ENCODE measurements around the gene GALNT9. TPM values are rescaled to one million over a fixed set of nuclear protein-coding genes. Genes with fewer than 3 reads are reported as not detected.

The GALNT9 gene
- total RNA-seq, 1 experiment from 2014 or later: 2.6 TPM

DNA sequence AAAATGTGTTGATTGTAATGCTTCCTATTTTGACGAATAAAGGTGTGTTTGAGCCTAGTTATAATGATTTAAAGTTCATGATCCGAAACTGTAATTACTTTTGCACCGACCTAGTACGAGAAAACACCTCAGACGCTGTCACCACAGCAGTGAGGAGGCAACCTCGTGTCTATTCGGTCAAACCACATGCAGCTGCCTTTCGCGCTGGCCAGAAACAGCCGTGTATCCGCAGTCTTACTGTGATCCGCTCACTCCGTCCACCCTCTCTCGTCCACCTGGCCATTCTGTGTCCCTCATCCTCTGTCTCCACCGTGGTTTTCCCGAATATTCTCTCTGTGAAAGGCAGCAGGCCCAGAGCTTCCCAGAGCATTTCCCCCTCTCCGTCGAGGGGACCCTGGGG, 118.1 kb downstream of the GALNT9 start:
- Histone ChIP-seq H3K27me3 (ENCODE audit: insufficient read depth, low read length) (no peaks in the 10 kb centered on the region; the same call in 1 of the 2 replicates), H3K4me2 (ENCODE audit: low read length) (no peak overlapping the region), H3K4me3 (replicated peaks in 1 of 2; ENCODE audit: low read depth in 1 of 2, low read length in 2 of 2) (no peak overlapping the region), H3K79me2 (ENCODE audit: insufficient read depth, low read length) (no peaks in the 10 kb centered on the region), H3K9me3 (ENCODE audit: control insufficient read depth in 1 of 2, insufficient read depth in 1 of 2, low read depth in 1 of 2, low read length in 2 of 2) (no peaks in the 10 kb centered on the region), H2AFZ (ENCODE audit: low read depth, low read length, poor library complexity, severe bottlenecking) (no peak overlapping the region), H3K4me1 (ENCODE audit: control insufficient read depth in 1 of 2, insufficient read depth in 2 of 2, low read length in 2 of 2) (no peaks in the 10 kb centered on the region), H4K20me1 (ENCODE audit: insufficient read depth) (no peaks in the 10 kb centered on the region), H3K36me3 (ENCODE audit: control insufficient read depth in 1 of 2, insufficient read depth in 2 of 2, low read length in 2 of 2) (no peaks in the 10 kb centered on the region), H3K9ac (ENCODE audit: low read length) (no peak overlapping the region), H3K9me2 (ENCODE audit: insufficient read depth) (no peaks in the 10 kb centered on the region), H3K27ac (ENCODE audit: low read depth, low read length) (no peak overlapping the region)
- TF ChIP-seq POLR2AphosphoS5 (IDR thresholded peaks at IDR 0.05; ENCODE audit: low read depth, low read length) (no peak), YY1 (IDR thresholded peaks at IDR 0.05; ENCODE audit: extremely low read depth, insufficient replicate concordance, low read depth, low read length) (no peak), SIN3A (IDR thresholded peaks at IDR 0.05; ENCODE audit: low read depth) (no peak), FOSL1 (IDR thresholded peaks at IDR 0.05; ENCODE audit: low read depth) (no peak), SRF (IDR thresholded peaks at IDR 0.05; ENCODE audit: low read depth) (no peak), TCF7L2 (IDR thresholded peaks at IDR 0.05; ENCODE audit: borderline replicate concordance, extremely low read depth, insufficient read depth, insufficient read length) (no peak), ZNF274 (IDR thresholded peaks at IDR 0.05; ENCODE audit: low read depth, low read length) (no peak), RAD21 (IDR thresholded peaks at IDR 0.05; ENCODE audit: low read depth) (no peak), ELF1 (IDR thresholded peaks at IDR 0.05; ENCODE audit: borderline replicate concordance, low read depth) (no peak), ZFX (IDR thresholded peaks at IDR 0.05) (no peak), SP1 (IDR thresholded peaks at IDR 0.05; ENCODE audit: low read depth) (no peak), CBX3 (IDR thresholded peaks at IDR 0.05; ENCODE audit: low read depth) (no peak), EZH2 (IDR thresholded peaks at IDR 0.05) (no peak), POLR2A (IDR thresholded peaks at IDR 0.05; ENCODE audit: borderline replicate concordance, extremely low read depth, insufficient read depth, insufficient read length) (no peak), EGR1 (IDR thresholded peaks at IDR 0.05; ENCODE audit: low read depth) (no peak), JUND (IDR thresholded peaks at IDR 0.05) (no peak)
- TF ChIP-seq, protein P1, sequence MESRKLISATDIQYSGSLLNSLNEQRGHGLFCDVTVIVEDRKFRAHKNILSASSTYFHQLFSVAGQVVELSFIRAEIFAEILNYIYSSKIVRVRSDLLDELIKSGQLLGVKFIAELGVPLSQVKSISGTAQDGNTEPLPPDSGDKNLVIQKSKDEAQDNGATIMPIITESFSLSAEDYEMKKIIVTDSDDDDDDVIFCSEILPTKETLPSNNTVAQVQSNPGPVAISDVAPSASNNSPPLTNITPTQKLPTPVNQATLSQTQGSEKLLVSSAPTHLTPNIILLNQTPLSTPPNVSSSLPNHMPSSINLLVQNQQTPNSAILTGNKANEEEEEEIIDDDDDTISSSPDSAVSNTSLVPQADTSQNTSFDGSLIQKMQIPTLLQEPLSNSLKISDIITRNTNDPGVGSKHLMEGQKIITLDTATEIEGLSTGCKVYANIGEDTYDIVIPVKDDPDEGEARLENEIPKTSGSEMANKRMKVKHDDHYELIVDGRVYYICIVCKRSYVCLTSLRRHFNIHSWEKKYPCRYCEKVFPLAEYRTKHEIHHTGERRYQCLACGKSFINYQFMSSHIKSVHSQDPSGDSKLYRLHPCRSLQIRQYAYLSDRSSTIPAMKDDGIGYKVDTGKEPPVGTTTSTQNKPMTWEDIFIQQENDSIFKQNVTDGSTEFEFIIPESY (IDR thresholded peaks at IDR 0.05; ENCODE audit: extremely low read depth, insufficient replicate concordance, low read length): no peak
- TF ChIP-seq, protein P2, sequence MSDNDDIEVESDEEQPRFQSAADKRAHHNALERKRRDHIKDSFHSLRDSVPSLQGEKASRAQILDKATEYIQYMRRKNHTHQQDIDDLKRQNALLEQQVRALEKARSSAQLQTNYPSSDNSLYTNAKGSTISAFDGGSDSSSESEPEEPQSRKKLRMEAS (IDR thresholded peaks at IDR 0.05): no peak
- TF ChIP-seq, protein P3, sequence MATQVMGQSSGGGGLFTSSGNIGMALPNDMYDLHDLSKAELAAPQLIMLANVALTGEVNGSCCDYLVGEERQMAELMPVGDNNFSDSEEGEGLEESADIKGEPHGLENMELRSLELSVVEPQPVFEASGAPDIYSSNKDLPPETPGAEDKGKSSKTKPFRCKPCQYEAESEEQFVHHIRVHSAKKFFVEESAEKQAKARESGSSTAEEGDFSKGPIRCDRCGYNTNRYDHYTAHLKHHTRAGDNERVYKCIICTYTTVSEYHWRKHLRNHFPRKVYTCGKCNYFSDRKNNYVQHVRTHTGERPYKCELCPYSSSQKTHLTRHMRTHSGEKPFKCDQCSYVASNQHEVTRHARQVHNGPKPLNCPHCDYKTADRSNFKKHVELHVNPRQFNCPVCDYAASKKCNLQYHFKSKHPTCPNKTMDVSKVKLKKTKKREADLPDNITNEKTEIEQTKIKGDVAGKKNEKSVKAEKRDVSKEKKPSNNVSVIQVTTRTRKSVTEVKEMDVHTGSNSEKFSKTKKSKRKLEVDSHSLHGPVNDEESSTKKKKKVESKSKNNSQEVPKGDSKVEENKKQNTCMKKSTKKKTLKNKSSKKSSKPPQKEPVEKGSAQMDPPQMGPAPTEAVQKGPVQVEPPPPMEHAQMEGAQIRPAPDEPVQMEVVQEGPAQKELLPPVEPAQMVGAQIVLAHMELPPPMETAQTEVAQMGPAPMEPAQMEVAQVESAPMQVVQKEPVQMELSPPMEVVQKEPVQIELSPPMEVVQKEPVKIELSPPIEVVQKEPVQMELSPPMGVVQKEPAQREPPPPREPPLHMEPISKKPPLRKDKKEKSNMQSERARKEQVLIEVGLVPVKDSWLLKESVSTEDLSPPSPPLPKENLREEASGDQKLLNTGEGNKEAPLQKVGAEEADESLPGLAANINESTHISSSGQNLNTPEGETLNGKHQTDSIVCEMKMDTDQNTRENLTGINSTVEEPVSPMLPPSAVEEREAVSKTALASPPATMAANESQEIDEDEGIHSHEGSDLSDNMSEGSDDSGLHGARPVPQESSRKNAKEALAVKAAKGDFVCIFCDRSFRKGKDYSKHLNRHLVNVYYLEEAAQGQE (IDR thresholded peaks at IDR 0.05; ENCODE audit: low read depth): no peak
- TF ChIP-seq, protein P4, sequence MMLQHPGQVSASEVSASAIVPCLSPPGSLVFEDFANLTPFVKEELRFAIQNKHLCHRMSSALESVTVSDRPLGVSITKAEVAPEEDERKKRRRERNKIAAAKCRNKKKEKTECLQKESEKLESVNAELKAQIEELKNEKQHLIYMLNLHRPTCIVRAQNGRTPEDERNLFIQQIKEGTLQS (IDR thresholded peaks at IDR 0.05): no peak
- intact Hi-C loops (cut with micrococcal nuclease): no loop called here
- no TSS peak for BruUV-seq (replicated peaks)
- ChIA-PET CTCF (interaction anchor here (1.2 kb wide), 1 partner anchor 9 kb away, joined by 3 read pairs; no protein-coding TSS in a partner anchor), POLR2A (no interaction called here), RAD21 (ENCODE audit: low non-redundant PET in 1 of 2, low total read pairs in 2 of 2, uncharacterized antibody in 2 of 2, unreplicated experiment in 2 of 2) (no interaction called here)
- ATAC-seq: no peak
- DNase-seq (ENCODE audit: low read depth, low spot score): no peak

Data from HCT116 (cell line).